Thyroid gland (tissue), 4 donors: ENCODE results near the gene DHDH. TPM values are rescaled to one million over a fixed set of nuclear protein-coding genes. Genes with fewer than 3 reads are reported as not detected.
"Not testable (repeated sequence)": the region's sequence is repeated elsewhere in the genome, so short reads cannot be mapped to it uniquely, and the experiment has no call there.

Experiments
- DNase-seq, 2 donors: peaks; one replicate each; pipeline ENCODE4 v3.0.0-alpha.2; 2019
- H3K27ac ChIP-seq, 3 donors: fragments of 200-600 bp; sonication (generic); 1 replicate in 2 of 3; 2 replicates in 1 of 3; pipeline ENCODE4 v1.5.1; 2016 to 2019; ENCODE audit warnings: mild to moderate bottlenecking in 1 of 3, moderate library complexity in 1 of 3
- H3K27me3 ChIP-seq: fragments of 200-600 bp; sonication (generic); one replicate; pipeline ENCODE4 v1.5.1; 2019
- H3K36me3 ChIP-seq, 2 donors: fragments of 200-600 bp; sonication (generic); one replicate each; pipeline ENCODE4 v1.5.1; 2016 to 2019
- H3K4me1 ChIP-seq, 2 donors: fragments of 200-600 bp; sonication (generic); one replicate each; pipeline ENCODE4 v1.5.1; 2017 to 2019
- H3K4me3 ChIP-seq, 3 donors: fragments of 200-600 bp; sonication (generic); replicated peaks in 1 of 3; 1 replicate in 2 of 3; 2 replicates in 1 of 3; pipeline ENCODE4 v1.5.1; 2016; ENCODE audit warnings: mild to moderate bottlenecking in 1 of 3
- H3K9me3 ChIP-seq: fragments of 200-600 bp; sonication (generic); one replicate; pipeline ENCODE4 v1.5.1; 2017
- POLR2A ChIP-seq, 2 donors: fragments of 450-650 bp; IDR thresholded peaks; one replicate each; pipeline ENCODE4 v1.6.1; 2017; ENCODE audit warnings: antibody characterized with exemption in 2 of 2, mild to moderate bottlenecking in 2 of 2, moderate library complexity in 1 of 2
- WGBS, 2 donors: methylation state at CpG; one replicate each; pipeline ENCODE4 v1.1.5; 2017; 5-methylcytosine and 5-hydroxymethylcytosine counted together
- intact Hi-C: fragments of 100-400 bp; cut with DNase I; formaldehyde crosslinking; loops from one replicate; pipeline ENCODE4 v1.15.1; 2023
- total RNA-seq, 4 donors: library from RNA; depleted of rRNA; stranded (reverse); fragments of >200 nt; gene quantifications; one replicate each; pipeline ENCODE4 v1.2.3, GENCODE V29; 2016
- TF ChIP-seq, protein P1 (sequence below), 6 experiments: fragments of 200-600 bp in 3 of 6; fragments of 450-650 bp in 3 of 6; sonication (generic) in 3 of 6; IDR thresholded peaks; one replicate each; pipeline ENCODE4 v1.5.1; 2016 to 2019; ENCODE audit warnings: antibody characterized with exemption in 6 of 6, mild to moderate bottlenecking in 2 of 6, inconsistent platforms in 1 of 6, moderate library complexity in 1 of 6

Gene DHDH
- total RNA-seq, result not detected

DNA sequence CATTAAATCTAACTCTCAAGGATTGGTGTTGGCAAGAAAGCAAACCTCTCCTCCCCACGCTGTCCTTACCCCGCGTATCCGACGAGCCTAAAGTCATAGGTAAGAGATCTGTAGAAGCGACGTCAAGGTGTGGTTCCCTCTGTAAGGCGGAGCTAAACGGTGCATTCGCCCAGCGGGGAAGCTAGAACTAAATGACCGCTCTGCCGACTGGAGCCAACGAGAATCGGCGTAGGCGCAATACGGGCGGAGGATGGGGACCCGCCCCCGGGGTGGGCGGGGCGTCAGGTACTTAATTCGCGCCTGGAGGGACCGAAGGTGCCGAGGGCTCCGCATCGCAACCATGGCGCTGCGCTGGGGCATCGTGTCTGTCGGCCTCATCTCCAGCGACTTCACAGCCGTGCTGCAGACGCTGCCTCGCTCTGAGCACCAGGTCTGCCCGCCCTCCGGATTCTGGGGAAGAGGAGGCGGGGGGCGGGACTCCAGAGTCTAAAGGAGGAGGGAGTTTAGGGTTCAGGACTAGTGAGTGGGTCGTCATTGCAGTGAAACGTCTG, at the start of gene DHDH:
TSS of gene DHDH (plus strand) at position 318 of the 551 bp plus-strand sequence. CDS start at position 341, 23 bp downstream.
- H3K4me1 ChIP-seq, result peaks cover 0 to 7% of the 10 kb centered on the region in 2 donors
- intact Hi-C loops, result no loop called here
- 1 to 3% methylated on average over 37 to 43 of the region's 43 CpGs for WGBS, 2 donors
- H3K9me3 ChIP-seq, result no peaks in the 10 kb centered on the region
- no peak within 1 kb of the TSS for H3K27ac ChIP-seq
- peak within 1 kb of the TSS in 1 of 3 donors; percentile 25 for H3K4me3 ChIP-seq
- H3K36me3 ChIP-seq, result no peaks in the 10 kb centered on the region
- no peaks in the 10 kb centered on the region for H3K27me3 ChIP-seq
- TF ChIP-seq, protein P1, sequence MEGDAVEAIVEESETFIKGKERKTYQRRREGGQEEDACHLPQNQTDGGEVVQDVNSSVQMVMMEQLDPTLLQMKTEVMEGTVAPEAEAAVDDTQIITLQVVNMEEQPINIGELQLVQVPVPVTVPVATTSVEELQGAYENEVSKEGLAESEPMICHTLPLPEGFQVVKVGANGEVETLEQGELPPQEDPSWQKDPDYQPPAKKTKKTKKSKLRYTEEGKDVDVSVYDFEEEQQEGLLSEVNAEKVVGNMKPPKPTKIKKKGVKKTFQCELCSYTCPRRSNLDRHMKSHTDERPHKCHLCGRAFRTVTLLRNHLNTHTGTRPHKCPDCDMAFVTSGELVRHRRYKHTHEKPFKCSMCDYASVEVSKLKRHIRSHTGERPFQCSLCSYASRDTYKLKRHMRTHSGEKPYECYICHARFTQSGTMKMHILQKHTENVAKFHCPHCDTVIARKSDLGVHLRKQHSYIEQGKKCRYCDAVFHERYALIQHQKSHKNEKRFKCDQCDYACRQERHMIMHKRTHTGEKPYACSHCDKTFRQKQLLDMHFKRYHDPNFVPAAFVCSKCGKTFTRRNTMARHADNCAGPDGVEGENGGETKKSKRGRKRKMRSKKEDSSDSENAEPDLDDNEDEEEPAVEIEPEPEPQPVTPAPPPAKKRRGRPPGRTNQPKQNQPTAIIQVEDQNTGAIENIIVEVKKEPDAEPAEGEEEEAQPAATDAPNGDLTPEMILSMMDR (IDR thresholded peaks at IDR 0.05), result no peak
- TF ChIP-seq POLR2A (IDR thresholded peaks at IDR 0.05), result no peak
- DNase-seq, result peak; percentile 76 to 78

DNA sequence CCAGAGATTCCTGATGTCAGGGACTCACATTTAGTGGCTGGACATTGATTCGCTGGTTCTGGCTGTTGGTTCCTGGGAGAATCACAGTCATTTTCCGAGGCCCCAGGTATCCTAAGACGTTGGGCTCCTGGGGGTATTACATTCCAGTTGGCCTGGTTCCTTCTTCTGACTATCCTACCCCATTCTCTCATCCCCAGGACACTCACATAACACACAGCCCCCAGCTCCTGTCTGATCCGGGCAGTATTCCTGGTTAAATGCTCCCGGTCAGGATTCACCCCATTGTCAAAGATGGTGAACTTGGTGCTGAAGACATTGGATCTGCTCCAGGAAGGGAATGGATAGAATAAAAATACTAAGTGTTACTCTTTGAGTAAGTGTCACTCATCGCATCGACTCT, 49.8 kb upstream of the DHDH start:
- intact Hi-C loops, result no loop called here
- WGBS, 2 donors, result 94% methylated on average over 7 of the region's 7 CpGs
- Histone ChIP-seq H3K4me1 (no peaks in the 10 kb centered on the region), H3K27ac (no peak overlapping the region), H3K9me3 (no peaks in the 10 kb centered on the region), H3K36me3 (no peaks in the 10 kb centered on the region), H3K4me3 (no peak overlapping the region), H3K27me3 (no peaks in the 10 kb centered on the region)
- TF ChIP-seq POLR2A (IDR thresholded peaks at IDR 0.05), result no peak
- TF ChIP-seq, protein P1 (IDR thresholded peaks at IDR 0.05), result no peak
- DNase-seq, result no peak

DNA sequence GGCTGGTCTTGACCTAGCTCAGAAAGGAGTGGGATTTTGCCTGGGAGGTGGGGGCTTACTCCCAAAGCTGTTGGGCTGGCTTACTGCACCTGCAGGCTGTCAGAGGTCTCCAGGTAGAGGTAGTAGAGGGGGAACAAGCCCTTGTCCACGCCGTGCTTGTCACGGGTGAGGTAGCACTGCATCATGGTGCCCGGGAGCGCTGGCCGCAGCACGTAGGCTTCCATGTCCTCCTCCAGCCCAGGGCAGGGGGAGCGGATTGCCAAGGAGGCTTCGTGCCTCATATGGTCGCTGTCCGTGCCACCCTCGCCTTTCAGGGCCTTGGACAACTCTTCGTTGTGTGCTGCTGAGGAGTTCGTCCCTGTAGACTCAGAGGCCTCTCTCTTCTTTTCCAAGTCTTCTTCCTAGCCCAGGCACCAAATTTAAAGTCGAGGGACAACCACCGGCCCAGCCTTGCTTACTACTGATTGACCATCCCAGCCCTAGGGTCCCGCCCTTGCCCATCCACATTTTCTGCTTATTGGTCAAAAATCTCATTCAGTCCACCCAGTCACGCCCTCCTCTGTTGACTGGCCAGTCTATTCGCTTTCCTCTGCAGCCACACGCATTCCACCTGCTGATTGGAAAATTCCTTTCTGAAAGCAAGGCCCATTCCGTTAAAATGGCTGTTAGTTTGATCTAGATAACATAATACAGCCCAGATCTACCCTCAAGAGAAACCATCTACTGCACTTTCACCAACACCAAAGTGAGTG, 45.5 kb upstream of the DHDH start:
- Histone ChIP-seq H3K4me1 (no peaks in the 10 kb centered on the region), H3K36me3 (no peaks in the 10 kb centered on the region), H3K27me3 (no peaks in the 10 kb centered on the region), H3K4me3 (no peak overlapping the region), H3K9me3 (no peaks in the 10 kb centered on the region), H3K27ac (no peak overlapping the region)
- intact Hi-C loops, result no loop called here
- DNase-seq, result no peak
- 84 to 91% methylated on average over 20 to 21 of the region's 21 CpGs for WGBS, 2 donors
- TF ChIP-seq, protein P1 (IDR thresholded peaks at IDR 0.05), result no peak
- no peak for TF ChIP-seq POLR2A (IDR thresholded peaks at IDR 0.05)

DNA sequence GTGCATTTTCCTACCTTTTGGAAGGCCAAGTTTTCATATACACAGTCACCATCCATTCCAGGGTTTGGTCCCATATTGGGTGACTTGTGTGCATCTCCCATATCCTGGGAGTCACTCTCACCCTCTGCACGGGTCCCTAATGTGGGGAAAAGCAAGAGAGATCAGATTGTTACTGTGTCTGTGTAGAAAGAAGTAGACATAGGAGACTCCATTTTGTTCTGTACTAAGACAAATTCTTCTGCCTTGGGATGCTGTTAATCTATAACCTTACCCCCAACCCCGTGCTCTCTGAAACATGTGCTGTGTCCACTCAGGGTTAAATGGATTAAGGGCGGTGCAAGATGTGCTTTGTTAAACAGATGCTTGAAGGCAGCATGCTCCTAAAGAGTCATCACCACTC, 44.0 kb upstream of the DHDH start:
- DNase-seq, intact Hi-C loops, H3K27me3 ChIP-seq, H3K9me3 ChIP-seq, H3K4me1 ChIP-seq, H3K4me3 ChIP-seq, H3K27ac ChIP-seq, H3K36me3 ChIP-seq: not testable (repeated sequence)
- 31 to 50% methylated on average over 3 of the region's 3 CpGs for WGBS, 2 donors

GRCh38 chr19:48890551-48890950, 42.9 kb upstream of the DHDH start:
- 74 to 81% methylated on average over 4 of the region's 4 CpGs for WGBS, 2 donors
- DNase-seq, result no peak
- H3K27ac ChIP-seq, result no peak overlapping the region
- H3K36me3 ChIP-seq, result no peaks in the 10 kb centered on the region
- no peaks in the 10 kb centered on the region for H3K27me3 ChIP-seq
- peaks cover 0 to under 1% of the 10 kb centered on the region in 2 donors for H3K4me1 ChIP-seq
- no peaks in the 10 kb centered on the region for H3K9me3 ChIP-seq
- intact Hi-C loops, result no loop called here
- no peak overlapping the region for H3K4me3 ChIP-seq
- TF ChIP-seq, protein P1 (IDR thresholded peaks at IDR 0.05), result no peak
- TF ChIP-seq POLR2A (IDR thresholded peaks at IDR 0.05), result no peak
